ENCODE results near the gene WWTR1. TPM values are rescaled to one million over a fixed set of nuclear protein-coding genes. Genes with fewer than 3 reads are reported as not detected.

Gene WWTR1
- total RNA-seq, 1 donor from 2014 or later: 39.1 TPM

GRCh38 chr3:149474250-149474817 lies 183.5 kb downstream of the WWTR1 start, which contains the start of gene TM4SF4:
TSS of gene TM4SF4 (plus strand) at chr3:149474697. CDS start at chr3:149474878, 181 bp downstream.
- no peaks in the 10 kb centered on the region for H3K9me3 ChIP-seq (replicated peaks)
- no peak for TF ChIP-seq CTCF (IDR thresholded peaks at IDR 0.05; ENCODE audit: borderline replicate concordance)
- DNase-seq: no peak
- no peak within 1 kb of the TSS for H3K27ac ChIP-seq (replicated peaks)
- intact Hi-C loops (cut with micrococcal nuclease): loop anchor here (10.0 kb wide), 3 partner anchors 80 to 350 kb away; partner anchors contain the start of gene HPS3
- H3K36me3 ChIP-seq: no peaks in the 10 kb centered on the region
- no peaks in the 10 kb centered on the region for H3K27me3 ChIP-seq (ENCODE audit: low read depth)
- peaks cover 30% of the 10 kb centered on the region for H3K4me1 ChIP-seq
- no peak within 1 kb of the TSS for H3K4me3 ChIP-seq

GRCh38 chr3:149473357-149474249 lies 184.2 kb downstream of the WWTR1 start:
- TF ChIP-seq CTCF (IDR thresholded peaks at IDR 0.05; ENCODE audit: borderline replicate concordance): no peak
- Histone ChIP-seq H3K4me1 (peaks cover 26% of the 10 kb centered on the region), H3K4me3 (no peak overlapping the region), H3K27me3 (ENCODE audit: low read depth) (no peaks in the 10 kb centered on the region), H3K36me3 (no peaks in the 10 kb centered on the region), H3K27ac (replicated peaks) (peak overlapping the region; percentile 6), H3K9me3 (replicated peaks) (no peaks in the 10 kb centered on the region)
- no peak for DNase-seq
- intact Hi-C loops (cut with micrococcal nuclease): loop anchor here (10.0 kb wide), 3 partner anchors 79 to 349 kb away; partner anchors contain the start of gene HPS3

GRCh38 chr3:149472030-149472797 lies 185.6 kb downstream of the WWTR1 start:
- no peak overlapping the region for H3K4me3 ChIP-seq
- H3K27me3 ChIP-seq (ENCODE audit: low read depth): no peaks in the 10 kb centered on the region
- H3K27ac ChIP-seq (replicated peaks): no peak overlapping the region
- no peak for TF ChIP-seq CTCF (IDR thresholded peaks at IDR 0.05; ENCODE audit: borderline replicate concordance)
- no peak for DNase-seq
- intact Hi-C loops (cut with micrococcal nuclease): loop anchor here (10.0 kb wide), 3 partner anchors 77 to 347 kb away; partner anchors contain the start of gene HPS3
- peaks cover 26% of the 10 kb centered on the region for H3K4me1 ChIP-seq
- H3K9me3 ChIP-seq (replicated peaks): no peaks in the 10 kb centered on the region
- no peaks in the 10 kb centered on the region for H3K36me3 ChIP-seq

- H3K27me3 ChIP-seq (ENCODE audit: low read depth): no peaks in the 10 kb centered on the region
- no peak for TF ChIP-seq CTCF (IDR thresholded peaks at IDR 0.05; ENCODE audit: borderline replicate concordance)
- DNase-seq: no peak
- H3K9me3 ChIP-seq (replicated peaks): no peaks in the 10 kb centered on the region
- H3K36me3 ChIP-seq: no peaks in the 10 kb centered on the region
- no peak overlapping the region for H3K27ac ChIP-seq (replicated peaks)
- no peak overlapping the region for H3K4me3 ChIP-seq
- H3K4me1 ChIP-seq: peaks cover 31% of the 10 kb centered on the region
- intact Hi-C loops (cut with micrococcal nuclease): loop anchor here (10.0 kb wide), 3 partner anchors 76 to 346 kb away; partner anchors contain the start of gene HPS3
Observed at GRCh38 chr3:149470381-149470780, 187.4 kb downstream of the WWTR1 start.
